ENCODE data around the gene HHATL. TPM values are rescaled to one million over a fixed set of nuclear protein-coding genes. Genes with fewer than 3 reads are reported as not detected.

HHATL gene
- total RNA-seq, 1 donor from 2014 or later: not detected

DNA sequence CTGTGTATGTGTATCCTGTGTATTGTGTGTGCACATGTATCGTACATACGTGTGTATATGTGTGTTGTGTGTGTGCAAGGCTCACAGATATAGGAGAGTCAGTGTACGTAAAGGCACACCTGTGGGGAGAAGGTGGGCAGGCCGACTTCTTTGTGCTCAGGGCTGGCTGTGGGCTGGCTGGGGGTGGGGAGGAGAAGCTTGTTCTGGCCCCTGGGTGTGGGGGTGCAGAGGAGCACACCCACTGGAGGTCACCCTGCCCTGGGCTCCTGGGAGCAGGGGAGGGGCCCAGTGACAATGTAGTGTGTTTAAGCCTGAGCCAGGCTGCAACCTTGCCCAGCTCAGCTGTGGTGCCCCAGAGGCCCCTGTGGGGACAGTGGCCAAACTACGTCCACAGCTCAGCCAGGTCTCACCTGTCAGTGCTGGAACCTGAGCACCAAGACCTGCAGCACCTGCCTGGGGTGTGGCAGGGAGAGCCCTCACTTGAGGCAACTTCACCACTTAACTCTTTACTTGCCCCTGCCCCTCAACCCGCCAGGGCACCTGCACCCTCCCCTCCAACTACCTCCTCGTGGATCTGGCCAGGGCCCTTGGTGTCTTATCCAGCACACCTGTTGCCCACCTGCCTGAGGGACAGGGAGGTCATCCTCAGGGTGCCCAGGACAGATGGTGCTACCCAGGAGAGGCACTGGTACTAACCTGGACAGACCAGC, 2.6 kb upstream of the HHATL start:
- Mint-ChIP-seq H3K9me3 (ENCODE audit: unreplicated experiment) (no peaks in the 10 kb centered on the region), H3K4me3 (ENCODE audit: unreplicated experiment) (no peak overlapping the region), H3K27me3 (ENCODE audit: low read depth, unreplicated experiment) (peaks cover 47% of the 10 kb centered on the region), H3K4me1 (ENCODE audit: low read depth, unreplicated experiment) (no peaks in the 10 kb centered on the region), H3K27ac (ENCODE audit: unreplicated experiment) (no peak overlapping the region), H3K36me3 (ENCODE audit: low read depth, unreplicated experiment) (no peaks in the 10 kb centered on the region)
- H3K4me2 ChIP-seq (ENCODE audit: low read length): no peak overlapping the region
- FAIRE-seq (no peak), DNase-seq (ENCODE audit: low read depth) (no peak)
- H3K9me3 ChIP-seq (ENCODE audit: insufficient read depth, low read depth, low read length): no peaks in the 10 kb centered on the region
- no peaks in the 10 kb centered on the region for H4K20me1 ChIP-seq (ENCODE audit: insufficient read depth, low read length)
- H2AFZ ChIP-seq (ENCODE audit: low read depth, low read length): no peak overlapping the region
- no peaks in the 10 kb centered on the region for H3K79me2 ChIP-seq (ENCODE audit: insufficient read depth, low read length)
- no peak overlapping the region for H3K9ac ChIP-seq (ENCODE audit: low read length)
- H3K4me1 ChIP-seq (ENCODE audit: insufficient read depth, low read length): no peaks in the 10 kb centered on the region
- H3K4me3 ChIP-seq (ENCODE audit: insufficient read depth, low read depth, low read length): no peak overlapping the region
- no peak for TF ChIP-seq EZH2 (IDR thresholded peaks at IDR 0.05; ENCODE audit: insufficient read depth, low read length)
- TF ChIP-seq, protein P1, sequence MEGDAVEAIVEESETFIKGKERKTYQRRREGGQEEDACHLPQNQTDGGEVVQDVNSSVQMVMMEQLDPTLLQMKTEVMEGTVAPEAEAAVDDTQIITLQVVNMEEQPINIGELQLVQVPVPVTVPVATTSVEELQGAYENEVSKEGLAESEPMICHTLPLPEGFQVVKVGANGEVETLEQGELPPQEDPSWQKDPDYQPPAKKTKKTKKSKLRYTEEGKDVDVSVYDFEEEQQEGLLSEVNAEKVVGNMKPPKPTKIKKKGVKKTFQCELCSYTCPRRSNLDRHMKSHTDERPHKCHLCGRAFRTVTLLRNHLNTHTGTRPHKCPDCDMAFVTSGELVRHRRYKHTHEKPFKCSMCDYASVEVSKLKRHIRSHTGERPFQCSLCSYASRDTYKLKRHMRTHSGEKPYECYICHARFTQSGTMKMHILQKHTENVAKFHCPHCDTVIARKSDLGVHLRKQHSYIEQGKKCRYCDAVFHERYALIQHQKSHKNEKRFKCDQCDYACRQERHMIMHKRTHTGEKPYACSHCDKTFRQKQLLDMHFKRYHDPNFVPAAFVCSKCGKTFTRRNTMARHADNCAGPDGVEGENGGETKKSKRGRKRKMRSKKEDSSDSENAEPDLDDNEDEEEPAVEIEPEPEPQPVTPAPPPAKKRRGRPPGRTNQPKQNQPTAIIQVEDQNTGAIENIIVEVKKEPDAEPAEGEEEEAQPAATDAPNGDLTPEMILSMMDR (IDR thresholded peaks at IDR 0.05; ENCODE audit: insufficient read depth, low read depth, low read length): no peak
- H3K27ac ChIP-seq (ENCODE audit: low read depth, low read length): no peak overlapping the region
- H3K27me3 ChIP-seq (ENCODE audit: insufficient read depth, low read length): peaks cover 3% of the 10 kb centered on the region
- no peaks in the 10 kb centered on the region for H3K36me3 ChIP-seq (ENCODE audit: insufficient read depth, low read length)

DNA sequence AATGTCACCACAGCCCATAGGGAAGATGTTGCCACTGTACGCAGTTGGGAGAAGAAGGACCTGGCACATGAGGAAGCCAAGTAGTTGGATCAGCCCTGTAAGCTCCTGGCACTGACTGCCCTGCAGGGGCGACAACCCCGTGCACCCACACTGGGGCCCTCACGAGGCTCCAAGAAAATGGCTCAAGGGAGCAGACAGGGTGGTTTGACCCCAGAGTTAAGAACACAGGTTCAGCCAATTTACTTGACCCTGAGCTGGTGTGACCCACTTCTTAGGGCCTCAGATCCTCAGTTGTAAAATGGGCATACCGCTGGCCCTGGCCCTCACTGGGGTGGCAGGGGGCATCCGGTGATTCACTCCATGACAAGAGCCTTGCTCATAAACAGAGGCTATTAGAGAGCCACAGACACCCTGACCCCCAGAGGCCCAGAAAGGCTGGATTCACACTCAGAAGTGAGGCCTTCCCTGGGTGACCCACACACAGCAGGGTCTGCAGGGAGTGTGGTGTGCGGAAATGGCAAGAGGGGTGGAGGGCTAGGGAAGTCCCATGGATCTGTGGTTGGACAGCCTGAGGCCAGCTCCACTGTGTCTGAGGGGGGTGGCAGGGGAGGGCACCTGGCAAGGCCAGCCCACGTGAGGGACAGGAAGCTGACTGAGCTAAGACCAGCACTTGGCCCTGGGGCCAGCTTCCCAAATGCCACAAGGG, 1.7 kb upstream of the HHATL start:
- Histone ChIP-seq H3K27me3 (ENCODE audit: insufficient read depth, low read length) (peaks cover 3% of the 10 kb centered on the region), H3K79me2 (ENCODE audit: insufficient read depth, low read length) (no peaks in the 10 kb centered on the region), H3K27ac (ENCODE audit: low read depth, low read length) (no peak overlapping the region), H3K36me3 (ENCODE audit: insufficient read depth, low read length) (no peaks in the 10 kb centered on the region), H3K9ac (ENCODE audit: low read length) (no peak overlapping the region), H3K4me3 (ENCODE audit: insufficient read depth, low read depth, low read length) (no peak overlapping the region), H4K20me1 (ENCODE audit: insufficient read depth, low read length) (no peaks in the 10 kb centered on the region), H2AFZ (ENCODE audit: low read depth, low read length) (no peak overlapping the region), H3K4me2 (ENCODE audit: low read length) (no peak overlapping the region), H3K4me1 (ENCODE audit: insufficient read depth, low read length) (no peaks in the 10 kb centered on the region), H3K9me3 (ENCODE audit: insufficient read depth, low read depth, low read length) (no peaks in the 10 kb centered on the region)
- no peaks in the 10 kb centered on the region for H3K36me3 Mint-ChIP-seq (ENCODE audit: low read depth, unreplicated experiment)
- no peak overlapping the region for H3K4me3 Mint-ChIP-seq (ENCODE audit: unreplicated experiment)
- H3K27ac Mint-ChIP-seq (ENCODE audit: unreplicated experiment): no peak overlapping the region
- DNase-seq (ENCODE audit: low read depth) (no peak), FAIRE-seq (no peak)
- TF ChIP-seq EZH2 (IDR thresholded peaks at IDR 0.05; ENCODE audit: insufficient read depth, low read length): no peak
- TF ChIP-seq, protein P1 (IDR thresholded peaks at IDR 0.05; ENCODE audit: insufficient read depth, low read depth, low read length): no peak
- no peaks in the 10 kb centered on the region for H3K9me3 Mint-ChIP-seq (ENCODE audit: unreplicated experiment)
- H3K27me3 Mint-ChIP-seq (ENCODE audit: low read depth, unreplicated experiment): peaks cover 39% of the 10 kb centered on the region
- H3K4me1 Mint-ChIP-seq (ENCODE audit: low read depth, unreplicated experiment): no peaks in the 10 kb centered on the region

DNA sequence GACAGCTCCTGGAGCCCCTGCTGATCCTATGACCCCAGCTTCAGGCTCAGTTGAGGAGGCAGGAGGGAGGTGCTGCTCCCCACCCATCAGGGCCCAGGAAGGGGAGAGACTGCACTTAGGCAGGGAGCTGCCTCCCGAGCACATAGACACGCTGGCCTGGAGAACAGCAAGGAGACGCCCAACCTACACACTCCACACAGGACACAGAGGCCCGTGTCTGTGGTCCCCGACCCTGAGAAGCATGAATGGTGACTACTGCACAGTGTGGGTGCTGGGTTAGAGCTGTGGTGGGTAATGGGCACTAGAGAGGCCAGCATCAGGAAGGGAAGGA, 1.1 kb upstream of the HHATL start:
- Histone ChIP-seq H3K4me1 (ENCODE audit: insufficient read depth, low read length) (no peaks in the 10 kb centered on the region), H3K9ac (ENCODE audit: low read length) (no peak overlapping the region), H3K27ac (ENCODE audit: low read depth, low read length) (no peak overlapping the region), H3K27me3 (ENCODE audit: insufficient read depth, low read length) (peaks cover 3% of the 10 kb centered on the region), H3K4me2 (ENCODE audit: low read length) (no peak overlapping the region), H3K79me2 (ENCODE audit: insufficient read depth, low read length) (no peaks in the 10 kb centered on the region), H3K4me3 (ENCODE audit: insufficient read depth, low read depth, low read length) (no peak overlapping the region), H4K20me1 (ENCODE audit: insufficient read depth, low read length) (no peaks in the 10 kb centered on the region), H2AFZ (ENCODE audit: low read depth, low read length) (no peak overlapping the region), H3K36me3 (ENCODE audit: insufficient read depth, low read length) (no peaks in the 10 kb centered on the region), H3K9me3 (ENCODE audit: insufficient read depth, low read depth, low read length) (no peaks in the 10 kb centered on the region)
- H3K9me3 Mint-ChIP-seq (ENCODE audit: unreplicated experiment): no peaks in the 10 kb centered on the region
- H3K4me1 Mint-ChIP-seq (ENCODE audit: low read depth, unreplicated experiment): no peaks in the 10 kb centered on the region
- DNase-seq (ENCODE audit: low read depth): no peak
- FAIRE-seq: no peak
- no peak overlapping the region for H3K27ac Mint-ChIP-seq (ENCODE audit: unreplicated experiment)
- TF ChIP-seq EZH2 (IDR thresholded peaks at IDR 0.05; ENCODE audit: insufficient read depth, low read length): no peak
- TF ChIP-seq, protein P1 (IDR thresholded peaks at IDR 0.05; ENCODE audit: insufficient read depth, low read depth, low read length): no peak
- H3K36me3 Mint-ChIP-seq (ENCODE audit: low read depth, unreplicated experiment): no peaks in the 10 kb centered on the region
- peaks cover 34% of the 10 kb centered on the region for H3K27me3 Mint-ChIP-seq (ENCODE audit: low read depth, unreplicated experiment)
- no peak overlapping the region for H3K4me3 Mint-ChIP-seq (ENCODE audit: unreplicated experiment)
